Peyer's patch (tissue), 4 donors: ENCODE measurements around the gene ORM1. TPM values are rescaled to one million over a fixed set of nuclear protein-coding genes. Genes with fewer than 3 reads are reported as not detected.
A peak's percentile ranks its signal among the peaks of the same experiment; 100 is the strongest.

Experiments
- DNase-seq, 3 donors: peaks; one replicate each; pipeline ENCODE4 v3.0.0-alpha.2; 2017 to 2019
- H3K27ac ChIP-seq, 4 donors: fragments of 200-600 bp; sonication (generic); one replicate each; pipeline ENCODE4 v1.5.1; 2016 to 2019
- H3K27me3 ChIP-seq, 2 donors: fragments of 200-600 bp; sonication (generic); one replicate each; pipeline ENCODE4 v1.5.1; 2019
- H3K36me3 ChIP-seq, 3 donors: fragments of 200-600 bp; sonication (generic); one replicate each; pipeline ENCODE4 v1.5.1; 2016 to 2019
- H3K4me1 ChIP-seq, 4 donors: fragments of 200-600 bp; sonication (generic); one replicate each; pipeline ENCODE4 v1.5.1; 2016 to 2019
- H3K4me3 ChIP-seq, 4 donors: fragments of 200-600 bp; sonication (generic); 1 replicate in 3 of 4; 2 replicates in 1 of 4; pipeline ENCODE4 v1.5.1; 2016 to 2019; ENCODE audit warnings: mild to moderate bottlenecking in 1 of 4
- H3K9me3 ChIP-seq, 4 donors: fragments of 200-600 bp; sonication (generic); one replicate each; pipeline ENCODE4 v1.5.1; 2016 to 2019; ENCODE audit warnings: mild to moderate bottlenecking in 1 of 4
- CTCF ChIP-seq, 6 experiments: fragments of 450-650 bp in 4 of 6; fragments of 200-600 bp in 2 of 6; sonication (generic) in 1 of 6; IDR thresholded peaks; one replicate each; pipeline ENCODE4 v1.5.1; 2017 to 2019; ENCODE audit warnings: antibody characterized with exemption in 6 of 6, mild to moderate bottlenecking in 3 of 6, moderate library complexity in 1 of 6
- POLR2A ChIP-seq, 2 donors: fragments of 450-650 bp; IDR thresholded peaks; one replicate each; pipeline ENCODE4 v1.5.1; 2017; ENCODE audit warnings: antibody characterized with exemption in 2 of 2, mild to moderate bottlenecking in 2 of 2, moderate library complexity in 2 of 2
- total RNA-seq, 4 donors: library from RNA; depleted of rRNA; stranded (reverse); fragments of >200 nt; gene quantifications; one replicate each; pipeline ENCODE4 v1.1.0, GENCODE V29; 2016

ORM1 gene
- total RNA-seq, 4 donors from 2014 or later: not detected

- Histone ChIP-seq H3K36me3 (no peaks in the 10 kb centered on the region), H3K27ac (no peak overlapping the region), H3K27me3 (no peaks in the 10 kb centered on the region), H3K4me1 (no peaks in the 10 kb centered on the region), H3K9me3 (no peaks in the 10 kb centered on the region), H3K4me3 (no peak overlapping the region)
- TF ChIP-seq POLR2A (IDR thresholded peaks at IDR 0.05) (no peak), CTCF (IDR thresholded peaks at IDR 0.05) (no peak)
- peak in 2 of 3 donors; percentile 25 to 34 for DNase-seq
Observed at GRCh38 chr9:114289106-114289505, 33.8 kb upstream of the ORM1 start.

- peak in 2 of 3 donors; percentile 34 to 36 for DNase-seq
- H3K36me3 ChIP-seq: no peaks in the 10 kb centered on the region
- no peak overlapping the region for H3K27ac ChIP-seq
- no peak overlapping the region for H3K4me3 ChIP-seq
- H3K27me3 ChIP-seq: no peaks in the 10 kb centered on the region
- H3K4me1 ChIP-seq: no peaks in the 10 kb centered on the region
- peaks cover 0 to 4% (median 0%) of the 10 kb centered on the region in 4 donors for H3K9me3 ChIP-seq
- TF ChIP-seq CTCF (IDR thresholded peaks at IDR 0.05) (no peak), POLR2A (IDR thresholded peaks at IDR 0.05) (no peak)
Observed at GRCh38 chr9:114289571-114290481, 33.1 kb upstream of the ORM1 start.

GRCh38 chr9:114290561-114290986 lies 32.3 kb upstream of the ORM1 start:
- Histone ChIP-seq H3K27ac (no peak overlapping the region), H3K27me3 (no peaks in the 10 kb centered on the region), H3K9me3 (peaks cover 0 to 4% (median 0%) of the 10 kb centered on the region in 4 donors), H3K4me3 (no peak overlapping the region), H3K36me3 (no peaks in the 10 kb centered on the region), H3K4me1 (no peaks in the 10 kb centered on the region)
- DNase-seq: peak in 1 of 3 donors; percentile 39
- TF ChIP-seq POLR2A (IDR thresholded peaks at IDR 0.05): no peak
- no peak for TF ChIP-seq CTCF (IDR thresholded peaks at IDR 0.05)

- Histone ChIP-seq H3K27me3 (no peaks in the 10 kb centered on the region), H3K27ac (no peak overlapping the region), H3K4me1 (no peaks in the 10 kb centered on the region), H3K36me3 (no peaks in the 10 kb centered on the region), H3K9me3 (peaks cover 0 to 4% (median 0%) of the 10 kb centered on the region in 4 donors), H3K4me3 (no peak overlapping the region)
- TF ChIP-seq CTCF (IDR thresholded peaks at IDR 0.05) (peak; percentile 70 to 94 (median 88)), POLR2A (IDR thresholded peaks at IDR 0.05) (no peak)
- peak; percentile 63 to 90 (median 84) for DNase-seq
Observed at GRCh38 chr9:114291064-114291474, 31.8 kb upstream of the ORM1 start.

GRCh38 chr9:114291886-114292590 lies 30.9 kb upstream of the ORM1 start:
- Histone ChIP-seq H3K4me1 (no peaks in the 10 kb centered on the region), H3K36me3 (no peaks in the 10 kb centered on the region), H3K27me3 (no peaks in the 10 kb centered on the region), H3K4me3 (no peak overlapping the region), H3K27ac (no peak overlapping the region), H3K9me3 (peaks cover 0 to 4% (median 0%) of the 10 kb centered on the region in 4 donors)
- DNase-seq: peak in 2 of 3 donors; percentile 10 to 20
- no peak for TF ChIP-seq CTCF (IDR thresholded peaks at IDR 0.05)
- no peak for TF ChIP-seq POLR2A (IDR thresholded peaks at IDR 0.05)
